Epithelial cell of prostate (primary cell): ENCODE measurements around the gene ISLR.

ENCODE experiments used
- DNase-seq: peaks from one replicate; pipeline ENCODE4 v3.0.0-alpha.2; 2011; ENCODE audit warnings: low read depth, low spot score
- H3K27ac ChIP-seq: fragments of 450-650 bp; 2 replicates; pipeline ENCODE4 v1.5.1; 2017; ENCODE audit warnings: mild to moderate bottlenecking

Gene ISLR

GRCh38 chr15:74173380-74174218 lies at the start of gene ISLR:
Gene ISLR, plus strand, starts transcription at chr15:74173710. Its CDS starts 1,149 bp downstream, at chr15:74174859.
- no peak within 1 kb of the TSS for H3K27ac ChIP-seq
- no peak for DNase-seq

- DNase-seq, result no peak
- no peak overlapping the region for H3K27ac ChIP-seq
These were observed 49.3 kb upstream of the ISLR start for GRCh38 chr15:74124196-74124595.

- no peak overlapping the region for H3K27ac ChIP-seq
- no peak for DNase-seq
These were observed 48.8 kb upstream of the ISLR start for GRCh38 chr15:74124759-74125158.

GRCh38 chr15:74127255-74127953 lies 46.1 kb upstream of the ISLR start:
- DNase-seq, result no peak

DNA sequence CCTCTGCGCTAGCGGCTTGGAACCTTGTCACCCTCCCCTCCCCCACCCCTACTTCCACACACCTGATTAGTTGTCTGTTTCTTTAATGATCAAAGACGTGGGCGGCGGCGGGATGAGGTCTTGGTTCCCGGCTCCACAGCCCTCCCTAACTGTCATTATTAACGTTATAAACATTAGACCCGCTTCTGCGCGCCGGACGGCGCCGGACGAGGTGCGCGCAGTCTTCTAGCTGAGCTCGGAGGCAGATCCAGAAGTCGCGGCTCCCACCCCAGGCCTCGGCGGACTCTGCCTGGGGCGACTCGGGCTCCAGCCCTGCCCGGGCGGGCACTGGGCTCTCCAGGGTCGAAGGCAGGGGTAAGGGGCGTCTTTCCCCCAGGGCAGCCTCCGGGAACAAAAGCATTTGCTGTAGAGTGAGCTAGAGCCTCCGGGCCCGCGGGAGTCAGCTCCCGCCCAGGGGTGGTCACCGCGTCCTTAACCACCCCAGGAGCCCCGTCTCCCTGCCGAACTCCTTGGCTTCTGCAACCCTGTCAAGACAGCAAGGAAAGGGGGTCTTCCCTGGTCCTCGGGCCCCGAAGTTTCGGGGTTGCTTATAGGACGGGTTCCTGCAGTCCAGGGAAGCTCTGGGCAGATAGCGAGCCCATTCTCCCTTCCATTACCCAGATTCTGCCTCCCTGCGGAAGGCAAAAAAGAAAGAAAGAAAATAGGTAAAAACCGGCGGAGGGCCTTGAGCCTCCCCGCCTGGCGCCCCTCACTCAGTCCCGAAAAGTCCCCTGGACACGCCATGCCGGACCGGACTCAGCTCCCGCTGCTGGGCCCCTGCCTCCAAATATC lies 45.3 kb upstream of the ISLR start:
- no peak overlapping the region for H3K27ac ChIP-seq
- DNase-seq, result no peak

More at GRCh38 chr15:74127255-74127953, 46.1 kb upstream of the ISLR start:
- no peak overlapping the region for H3K27ac ChIP-seq

DNA sequence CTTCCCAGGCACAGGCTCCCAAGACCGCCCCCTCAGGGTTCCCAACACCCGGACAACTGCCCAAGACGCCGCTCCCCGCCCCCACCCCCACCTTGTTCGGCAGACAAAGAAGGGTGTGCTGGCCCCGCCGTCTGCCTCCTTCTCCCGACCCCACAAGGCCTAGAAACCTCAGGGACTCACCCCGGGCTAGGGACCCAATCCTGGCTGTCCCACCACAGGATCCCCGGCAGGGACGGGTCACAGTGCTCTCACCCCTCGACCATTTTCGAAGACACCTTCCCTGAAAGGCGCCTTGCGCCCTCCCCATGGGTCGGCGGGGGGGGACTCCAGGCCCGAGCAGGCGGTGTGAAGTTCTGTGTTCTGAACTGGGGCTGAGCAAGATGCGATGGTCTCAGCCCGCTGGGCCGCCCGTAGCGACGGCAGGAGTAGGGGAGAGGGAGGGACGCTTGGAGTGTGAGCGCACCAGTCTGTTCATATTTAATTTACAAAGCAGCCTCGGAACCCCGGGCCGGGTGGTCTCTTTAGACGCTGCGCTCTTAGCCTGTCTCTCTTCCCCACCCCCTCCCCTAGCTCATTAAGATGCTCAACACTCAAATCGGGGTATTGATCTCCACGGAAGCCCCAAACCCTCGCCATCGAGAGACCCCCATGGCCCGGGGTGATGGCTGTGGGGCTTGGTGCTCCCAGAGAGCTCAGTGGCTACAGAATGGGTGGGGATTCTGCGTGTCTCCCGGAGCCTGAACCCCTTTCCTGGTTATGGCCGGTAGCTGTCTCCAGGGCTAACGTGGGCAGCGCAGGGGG lies 44.5 kb upstream of the ISLR start:
- DNase-seq, result no peak
- H3K27ac ChIP-seq, result no peak overlapping the region

GRCh38 chr15:74129586-74130154 lies 43.8 kb upstream of the ISLR start:
- no peak overlapping the region for H3K27ac ChIP-seq

GRCh38 chr15:74130155-74130848 lies 43.2 kb upstream of the ISLR start, which contains the start of gene ISLR2:
Gene ISLR2, plus strand, starts transcription at chr15:74130586. Its CDS starts 2,169 bp downstream, at chr15:74132755.
- no peak within 1 kb of the TSS for H3K27ac ChIP-seq
- DNase-seq, result no peak

More at GRCh38 chr15:74129586-74130154, 43.8 kb upstream of the ISLR start:
- no peak for DNase-seq

GRCh38 chr15:74130849-74131627 lies 42.5 kb upstream of the ISLR start:
- no peak overlapping the region for H3K27ac ChIP-seq
- no peak for DNase-seq

DNA sequence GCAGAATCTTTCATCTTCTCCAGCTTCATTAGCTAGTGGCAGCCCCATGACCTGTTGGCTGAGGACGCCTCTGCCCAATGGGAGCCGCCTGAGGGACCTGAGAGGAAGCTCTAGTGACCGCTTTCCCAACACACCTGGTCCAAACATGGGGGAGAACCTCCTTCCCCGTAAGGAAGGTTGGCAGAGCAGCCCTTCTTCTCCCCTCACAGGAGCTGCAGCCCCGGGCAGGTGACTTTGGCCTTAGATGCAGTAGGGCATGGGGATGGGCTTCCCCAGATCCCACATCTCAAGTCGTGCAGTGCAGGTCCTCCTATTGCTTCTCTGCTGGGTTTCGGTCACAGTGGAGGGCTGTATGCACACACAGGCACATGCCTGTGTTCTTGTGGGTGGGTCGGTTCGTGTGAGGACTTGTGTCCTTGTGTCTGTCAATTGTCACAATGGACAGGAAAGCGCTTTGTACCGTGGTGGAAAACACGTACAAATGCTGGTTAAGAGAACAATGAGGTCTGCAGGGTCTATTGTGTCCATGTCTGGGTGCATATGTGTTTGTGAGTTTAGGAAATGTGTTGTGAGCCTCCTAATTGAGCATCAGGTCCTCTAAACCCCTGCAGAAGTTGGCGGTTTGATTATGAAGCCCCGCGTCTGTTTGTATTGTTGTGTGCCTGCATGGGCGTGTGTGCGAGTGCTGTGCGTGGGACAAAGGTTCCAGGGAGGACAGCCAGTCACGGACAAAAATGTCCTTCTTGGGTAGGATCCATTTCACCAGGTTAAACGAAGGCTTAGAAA lies 41.7 kb upstream of the ISLR start:
- no peak for DNase-seq
- H3K27ac ChIP-seq, result no peak overlapping the region

GRCh38 chr15:74132681-74133651 lies 40.5 kb upstream of the ISLR start:
- no peak overlapping the region for H3K27ac ChIP-seq
- no peak for DNase-seq

GRCh38 chr15:74133694-74134386 lies 39.7 kb upstream of the ISLR start:
- no peak for DNase-seq
- no peak overlapping the region for H3K27ac ChIP-seq

- DNase-seq, result no peak
- H3K27ac ChIP-seq, result no peak overlapping the region
These were observed 39.0 kb upstream of the ISLR start for GRCh38 chr15:74134387-74135027.

- H3K27ac ChIP-seq, result no peak overlapping the region
These were observed 38.4 kb upstream of the ISLR start for GRCh38 chr15:74135041-74135565.

GRCh38 chr15:74136540-74136813 lies 37.0 kb upstream of the ISLR start:
- no peak for DNase-seq
- H3K27ac ChIP-seq, result no peak overlapping the region

More at GRCh38 chr15:74135041-74135565, 38.4 kb upstream of the ISLR start:
- no peak for DNase-seq
